ENCODE results near the gene SHISA7.
"Not testable (repeated sequence)": the region's sequence is repeated elsewhere in the genome, so short reads cannot be mapped to it uniquely, and the experiment has no call there.

SHISA7 gene

DNA sequence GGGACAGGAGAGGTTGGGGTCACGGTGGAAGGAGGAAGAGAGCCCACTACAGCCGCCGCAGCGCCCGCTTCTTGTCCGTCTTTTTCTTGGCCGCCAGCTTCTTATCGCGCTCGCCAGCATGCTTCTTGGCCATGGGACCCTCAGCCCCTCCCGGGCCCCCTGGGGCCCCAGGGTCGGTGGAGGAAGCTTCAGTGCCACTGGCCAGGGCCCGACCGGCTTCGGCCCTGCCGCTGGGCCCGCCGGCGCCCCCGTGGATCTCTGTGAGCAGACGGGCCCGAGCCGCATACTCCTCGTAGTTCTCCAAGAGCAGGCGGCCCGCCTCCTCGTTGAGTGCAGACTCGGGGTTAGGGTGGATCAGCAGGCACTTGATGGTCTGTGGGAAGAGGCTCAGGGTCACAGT, 41.7 kb downstream of the SHISA7 start:
- H3K9ac ChIP-seq (ENCODE audit: low read depth, low read length); H3K9me3 ChIP-seq (replicated peaks; ENCODE audit: low read length); H3K4me3 ChIP-seq (ENCODE audit: low read length); H3K27me3 ChIP-seq (ENCODE audit: control insufficient read depth, insufficient read depth, low read length); H3K4me2 ChIP-seq (ENCODE audit: low read length): not testable (repeated sequence)
- peaks cover 49% of the 10 kb centered on the region for H3K36me3 ChIP-seq (ENCODE audit: insufficient read depth, low read length)
- H3K4me1 ChIP-seq (ENCODE audit: control insufficient read depth, insufficient read depth, low read length), result peaks cover 11% of the 10 kb centered on the region

GRCh38 chr19:55400281-55401087, 42.6 kb downstream of the SHISA7 start:
- Histone ChIP-seq H3K27me3 (ENCODE audit: control insufficient read depth, insufficient read depth, low read length) (no peaks in the 10 kb centered on the region), H3K9ac (ENCODE audit: low read depth, low read length) (no peak overlapping the region), H3K4me1 (ENCODE audit: control insufficient read depth, insufficient read depth, low read length) (peaks cover 2% of the 10 kb centered on the region), H3K36me3 (ENCODE audit: insufficient read depth, low read length) (peaks cover 40% of the 10 kb centered on the region), H3K9me3 (replicated peaks; ENCODE audit: low read length) (no peaks in the 10 kb centered on the region), H3K4me3 (ENCODE audit: low read length) (no peak overlapping the region), H3K4me2 (ENCODE audit: low read length) (no peak overlapping the region)

DNA sequence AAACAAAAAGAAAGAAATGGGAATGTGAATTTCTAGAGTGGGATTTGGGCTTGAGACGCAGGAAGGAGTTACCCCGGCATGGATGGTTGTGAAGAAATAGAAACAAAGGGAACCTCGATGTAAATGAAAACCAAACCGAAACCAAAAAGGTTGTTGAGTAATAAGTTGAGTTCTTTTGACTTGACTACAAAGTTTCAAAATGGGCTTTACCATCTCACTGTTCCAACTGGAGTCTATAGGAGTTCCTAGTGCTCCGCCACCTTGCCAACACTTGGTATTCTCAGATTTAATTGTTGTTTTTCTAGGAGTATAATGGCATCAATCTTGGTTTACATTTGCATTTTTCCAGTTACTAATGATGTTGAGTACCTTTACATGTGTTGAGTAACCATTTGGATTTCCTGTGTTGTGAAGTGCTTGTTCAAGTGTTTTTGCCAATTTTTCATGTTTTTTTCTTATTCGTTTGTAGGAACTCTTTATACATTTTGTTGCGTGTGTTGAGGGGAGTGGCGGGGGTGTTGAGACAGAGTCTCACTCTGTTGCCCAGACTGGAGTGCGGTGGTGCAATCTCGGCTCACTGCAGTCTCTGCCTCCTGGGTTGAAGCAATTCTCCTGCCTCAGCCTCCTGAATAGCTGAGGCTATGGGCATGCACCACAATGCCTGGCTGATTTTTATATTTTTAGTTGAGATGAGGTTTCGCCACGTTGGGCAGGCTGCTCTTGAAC, 44.7 kb downstream of the SHISA7 start:
- H3K4me3 ChIP-seq (ENCODE audit: low read length), result no peak overlapping the region

GRCh38 chr19:55392820-55393761, 50.0 kb downstream of the SHISA7 start:
- Histone ChIP-seq H3K4me2 (ENCODE audit: low read length) (no peak overlapping the region), H3K36me3 (ENCODE audit: insufficient read depth, low read length) (peaks cover 41% of the 10 kb centered on the region), H3K9ac (ENCODE audit: low read depth, low read length) (no peak overlapping the region), H3K4me1 (ENCODE audit: control insufficient read depth, insufficient read depth, low read length) (peaks cover 12% of the 10 kb centered on the region), H3K27me3 (ENCODE audit: control insufficient read depth, insufficient read depth, low read length) (no peaks in the 10 kb centered on the region), H3K4me3 (ENCODE audit: low read length) (no peak overlapping the region), H3K9me3 (replicated peaks; ENCODE audit: low read length) (no peaks in the 10 kb centered on the region)

More for the DNA sequence above, 44.7 kb downstream of the SHISA7 start:
- no peaks in the 10 kb centered on the region for H3K27me3 ChIP-seq (ENCODE audit: control insufficient read depth, insufficient read depth, low read length)
- no peak overlapping the region for H3K4me2 ChIP-seq (ENCODE audit: low read length)
- H3K9me3 ChIP-seq (replicated peaks; ENCODE audit: low read length), result no peaks in the 10 kb centered on the region
- H3K4me1 ChIP-seq (ENCODE audit: control insufficient read depth, insufficient read depth, low read length), result no peaks in the 10 kb centered on the region
- peaks cover 28% of the 10 kb centered on the region for H3K36me3 ChIP-seq (ENCODE audit: insufficient read depth, low read length)
- no peak overlapping the region for H3K9ac ChIP-seq (ENCODE audit: low read depth, low read length)

DNA sequence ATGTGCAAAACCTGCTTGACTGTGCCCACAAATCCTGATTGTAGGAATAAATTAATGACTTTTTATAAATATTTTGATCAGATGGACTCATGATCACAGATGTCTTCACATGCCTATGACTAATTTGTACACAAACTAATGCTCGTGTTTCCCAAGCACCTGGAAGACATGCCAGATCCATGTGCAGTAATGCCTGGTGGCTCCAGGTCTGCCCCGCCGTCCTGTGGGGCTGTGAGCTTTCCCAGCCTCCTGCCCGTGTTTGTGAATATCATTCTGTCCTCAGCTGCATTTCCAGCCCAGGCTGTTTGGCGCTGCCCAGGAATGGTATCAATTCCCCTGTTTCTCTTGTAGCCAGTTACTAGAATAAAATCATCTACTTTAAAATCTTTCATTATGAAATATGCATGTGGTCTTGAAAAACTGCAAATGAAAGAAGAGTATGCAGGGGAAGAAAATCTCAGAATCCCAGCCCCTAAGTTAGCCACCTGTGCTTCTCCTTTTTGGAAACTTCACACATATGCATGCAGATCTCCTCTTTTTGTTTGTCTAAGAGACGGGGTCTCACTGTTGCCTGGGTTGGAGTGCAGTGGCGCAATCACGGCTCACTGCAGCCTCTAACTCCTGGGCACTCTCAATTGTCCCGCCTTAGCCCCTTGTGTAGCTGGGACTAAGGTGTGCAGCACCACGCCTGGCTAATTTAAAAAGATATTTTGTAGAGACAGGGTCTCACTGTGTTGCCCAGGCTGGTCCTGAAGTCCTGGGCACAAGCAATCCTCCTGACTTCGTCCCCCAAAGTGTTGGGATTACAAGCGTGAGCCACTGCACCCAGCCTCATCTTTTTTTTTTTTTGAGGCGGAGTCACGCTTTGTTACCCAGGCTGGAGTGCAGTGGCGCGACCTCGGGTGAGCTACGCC, 51.1 kb downstream of the SHISA7 start:
- Histone ChIP-seq H3K4me2 (ENCODE audit: low read length) (no peak overlapping the region), H3K9me3 (replicated peaks; ENCODE audit: low read length) (no peaks in the 10 kb centered on the region), H3K9ac (ENCODE audit: low read depth, low read length) (no peak overlapping the region), H3K4me3 (ENCODE audit: low read length) (no peak overlapping the region), H3K36me3 (ENCODE audit: insufficient read depth, low read length) (peaks cover 52% of the 10 kb centered on the region), H3K27me3 (ENCODE audit: control insufficient read depth, insufficient read depth, low read length) (no peaks in the 10 kb centered on the region), H3K4me1 (ENCODE audit: control insufficient read depth, insufficient read depth, low read length) (peaks cover 23% of the 10 kb centered on the region)

DNA sequence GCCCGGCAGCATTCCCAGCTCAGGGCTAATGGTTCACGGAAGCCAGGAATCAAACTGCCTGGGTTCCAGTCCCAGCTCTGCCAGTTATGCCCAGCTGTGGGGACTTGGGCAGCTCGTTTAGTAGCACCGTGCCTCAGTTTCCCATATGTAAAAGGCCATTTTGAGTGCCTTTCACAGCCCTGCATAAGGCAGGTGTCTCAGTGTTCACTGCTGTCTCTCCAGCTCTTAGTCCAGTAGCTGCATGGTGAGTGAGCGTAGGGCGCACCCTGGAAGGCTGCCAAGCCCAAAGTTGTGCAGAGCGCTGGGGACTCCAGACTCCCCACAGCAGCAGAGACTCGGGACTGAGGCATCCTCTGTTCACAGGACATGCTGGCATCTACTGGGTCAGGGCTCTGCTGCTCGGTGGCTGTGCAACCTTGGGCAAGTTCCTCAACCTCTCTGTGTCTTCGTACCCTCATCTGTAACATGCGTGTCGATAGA, 51.9 kb downstream of the SHISA7 start:
- peaks cover 25% of the 10 kb centered on the region for H3K4me1 ChIP-seq (ENCODE audit: control insufficient read depth, insufficient read depth, low read length)
- no peak overlapping the region for H3K4me3 ChIP-seq (ENCODE audit: low read length)
- H3K36me3 ChIP-seq (ENCODE audit: insufficient read depth, low read length), result peaks cover 59% of the 10 kb centered on the region
- no peaks in the 10 kb centered on the region for H3K27me3 ChIP-seq (ENCODE audit: control insufficient read depth, insufficient read depth, low read length)
- H3K9me3 ChIP-seq (replicated peaks; ENCODE audit: low read length), result no peaks in the 10 kb centered on the region
- no peak overlapping the region for H3K4me2 ChIP-seq (ENCODE audit: low read length)
- no peak overlapping the region for H3K9ac ChIP-seq (ENCODE audit: low read depth, low read length)

DNA sequence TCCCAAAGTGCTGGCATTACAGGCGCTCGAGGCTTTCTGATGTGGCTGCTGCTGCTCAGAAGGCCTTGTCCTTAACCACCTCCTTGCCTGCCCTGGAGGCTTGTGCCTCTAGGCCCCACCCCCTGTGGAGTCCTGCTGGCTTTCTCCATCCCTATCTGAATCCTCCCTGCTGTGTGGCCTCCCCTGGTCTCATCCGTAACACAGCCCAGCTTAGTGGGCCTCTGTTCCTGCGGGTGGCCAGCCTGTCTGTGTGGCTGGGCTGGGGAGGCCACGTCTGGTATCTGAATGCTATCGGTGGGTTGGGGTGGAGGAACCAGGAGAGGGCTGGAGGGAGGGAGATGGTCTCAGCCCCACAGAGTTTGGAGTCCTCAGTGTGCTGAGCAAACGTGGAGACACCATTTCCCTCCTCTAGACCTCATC, 52.6 kb downstream of the SHISA7 start:
- Histone ChIP-seq H3K36me3 (ENCODE audit: insufficient read depth, low read length) (peaks cover 61% of the 10 kb centered on the region), H3K4me3 (ENCODE audit: low read length) (no peak overlapping the region), H3K4me2 (ENCODE audit: low read length) (no peak overlapping the region), H3K9ac (ENCODE audit: low read depth, low read length) (no peak overlapping the region), H3K4me1 (ENCODE audit: control insufficient read depth, insufficient read depth, low read length) (peaks cover 25% of the 10 kb centered on the region), H3K27me3 (ENCODE audit: control insufficient read depth, insufficient read depth, low read length) (no peaks in the 10 kb centered on the region), H3K9me3 (replicated peaks; ENCODE audit: low read length) (no peaks in the 10 kb centered on the region)

GRCh38 chr19:55389386-55390317, 53.4 kb downstream of the SHISA7 start:
- H3K4me2 ChIP-seq (ENCODE audit: low read length), result peak overlapping the region; percentile 96
- peaks cover 61% of the 10 kb centered on the region for H3K36me3 ChIP-seq (ENCODE audit: insufficient read depth, low read length)
- H3K4me1 ChIP-seq (ENCODE audit: control insufficient read depth, insufficient read depth, low read length), result peaks cover 30% of the 10 kb centered on the region
- no peaks in the 10 kb centered on the region for H3K9me3 ChIP-seq (replicated peaks; ENCODE audit: low read length)
- no peaks in the 10 kb centered on the region for H3K27me3 ChIP-seq (ENCODE audit: control insufficient read depth, insufficient read depth, low read length)
- H3K9ac ChIP-seq (ENCODE audit: low read depth, low read length), result peak overlapping the region; percentile 99
- H3K4me3 ChIP-seq (ENCODE audit: low read length), result peak overlapping the region; percentile 27

GRCh38 chr19:55387736-55388497, 55.2 kb downstream of the SHISA7 start:
- Histone ChIP-seq H3K4me2 (ENCODE audit: low read length) (peak overlapping the region; percentile 96), H3K4me1 (ENCODE audit: control insufficient read depth, insufficient read depth, low read length) (peaks cover 41% of the 10 kb centered on the region), H3K36me3 (ENCODE audit: insufficient read depth, low read length) (peaks cover 61% of the 10 kb centered on the region), H3K4me3 (ENCODE audit: low read length) (peak overlapping the region; percentile 97), H3K27me3 (ENCODE audit: control insufficient read depth, insufficient read depth, low read length) (no peaks in the 10 kb centered on the region), H3K9me3 (replicated peaks; ENCODE audit: low read length) (no peaks in the 10 kb centered on the region), H3K9ac (ENCODE audit: low read depth, low read length) (peak overlapping the region; percentile 99)

All from skeletal muscle satellite cell (primary cell).